ENCODE results near the gene SLC30A2.

The SLC30A2 gene

GRCh38 chr1:26032656-26033357 is 13.1 kb downstream of the SLC30A2 start:
- H3K27ac ChIP-seq = no peak overlapping the region
- TF ChIP-seq CTCF (conservative IDR thresholded peaks at IDR 0.05) = no peak

- TF ChIP-seq CTCF (conservative IDR thresholded peaks at IDR 0.05) = no peak
- no peak overlapping the region for H3K27ac ChIP-seq
Observed at GRCh38 chr1:26031611-26032220, 14.2 kb downstream of the SLC30A2 start.

GRCh38 chr1:26031196-26031595 is 14.7 kb downstream of the SLC30A2 start:
- TF ChIP-seq CTCF (conservative IDR thresholded peaks at IDR 0.05) = no peak
- no peak overlapping the region for H3K27ac ChIP-seq

- no peak overlapping the region for H3K27ac ChIP-seq
- no peak for TF ChIP-seq CTCF (conservative IDR thresholded peaks at IDR 0.05)
Observed at GRCh38 chr1:26029864-26030481, 15.9 kb downstream of the SLC30A2 start.

- no peak overlapping the region for H3K27ac ChIP-seq
- no peak for TF ChIP-seq CTCF (conservative IDR thresholded peaks at IDR 0.05)
Observed at GRCh38 chr1:26029054-26029863, 16.7 kb downstream of the SLC30A2 start.

GRCh38 chr1:26028490-26028980 is 17.4 kb downstream of the SLC30A2 start:
- no peak for TF ChIP-seq CTCF (conservative IDR thresholded peaks at IDR 0.05)
- H3K27ac ChIP-seq = no peak overlapping the region

All from VCaP (cell line).